Skin of body (tissue), 2 donors: Measurements from ENCODE around the gene OR13C5. TPM values are rescaled to one million over a fixed set of nuclear protein-coding genes. Genes with fewer than 3 reads are reported as not detected.
"Not testable (repeated sequence)": the region's sequence is repeated elsewhere in the genome, so short reads cannot be mapped to it uniquely, and the experiment has no call there.

Source experiments
- DNase-seq: peaks from one replicate; lab custom pipeline; 2025; lab: John Stamatoyannopoulos, UW
- total RNA-seq: library from RNA; depleted of rRNA; stranded (reverse); fragments of >200 nt; gene quantifications from one replicate; pipeline ENCODE4 v1.2.3, GENCODE V29; 2014

OR13C5 gene
- total RNA-seq: not detected

GRCh38 chr9:104599313-104599712, at the start of gene OR13C5:
TSS of gene OR13C5 (minus strand) at chr9:104599413. CDS start at chr9:104599413, 0 bp downstream.
- DNase-seq: not testable (repeated sequence)

GRCh38 chr9:104635456-104635855, 36.2 kb upstream of the OR13C5 start:
- peak; percentile 95 for DNase-seq

DNA sequence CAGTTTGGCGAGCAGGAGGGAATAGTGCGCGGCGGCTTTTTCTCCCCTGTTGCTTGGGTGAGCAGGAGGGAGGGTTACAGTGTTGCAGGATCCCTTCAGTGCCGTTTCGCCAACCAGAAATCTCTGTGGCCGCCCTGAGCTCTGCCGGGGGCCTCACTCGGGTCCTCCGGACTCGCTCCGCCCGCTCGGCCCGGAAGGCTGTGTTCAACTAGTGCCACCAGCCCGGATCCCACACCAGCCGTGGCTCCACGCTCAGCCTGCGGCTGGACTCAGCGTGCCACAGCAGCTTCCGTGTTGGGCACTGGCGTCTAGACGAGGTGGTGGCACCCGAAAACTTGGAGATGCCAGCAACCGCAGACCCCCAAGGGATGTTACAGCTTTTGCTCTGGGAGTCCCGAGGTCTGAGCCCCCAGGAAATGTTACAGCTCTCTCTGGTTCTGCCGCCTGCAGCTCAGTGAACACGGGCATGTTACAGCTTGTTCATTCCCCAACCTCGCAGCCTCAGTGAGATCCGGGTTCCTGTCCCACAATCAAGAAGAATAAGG, 34.8 kb upstream of the OR13C5 start:
- no peak for DNase-seq

DNA sequence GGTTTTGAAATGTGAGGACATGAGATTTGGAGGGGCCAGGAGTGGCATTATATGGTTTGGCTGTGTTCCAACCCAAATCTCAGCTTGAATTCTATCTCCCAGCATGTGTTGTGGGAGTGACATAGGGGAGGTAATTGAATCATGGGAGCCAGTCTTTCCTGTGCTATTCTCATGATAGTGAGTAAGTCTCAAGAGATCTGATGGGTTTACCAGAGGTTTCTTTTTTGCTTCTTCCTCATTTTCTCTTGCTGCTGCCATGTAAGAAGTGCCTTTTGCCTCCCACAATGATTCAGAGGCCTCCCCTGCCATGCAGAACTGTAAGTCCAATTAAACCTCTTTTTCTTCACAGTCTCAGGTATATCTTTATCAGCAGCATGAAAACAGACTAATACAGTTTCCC, 26.8 kb upstream of the OR13C5 start:
- not testable (repeated sequence) for DNase-seq

- DNase-seq: no peak
Observed at GRCh38 chr9:104618104-104618503, 18.9 kb upstream of the OR13C5 start, which contains the start of gene OR13C9. TSS of gene OR13C9 (minus strand) at chr9:104618204. CDS start at chr9:104618204, 0 bp downstream.

DNA sequence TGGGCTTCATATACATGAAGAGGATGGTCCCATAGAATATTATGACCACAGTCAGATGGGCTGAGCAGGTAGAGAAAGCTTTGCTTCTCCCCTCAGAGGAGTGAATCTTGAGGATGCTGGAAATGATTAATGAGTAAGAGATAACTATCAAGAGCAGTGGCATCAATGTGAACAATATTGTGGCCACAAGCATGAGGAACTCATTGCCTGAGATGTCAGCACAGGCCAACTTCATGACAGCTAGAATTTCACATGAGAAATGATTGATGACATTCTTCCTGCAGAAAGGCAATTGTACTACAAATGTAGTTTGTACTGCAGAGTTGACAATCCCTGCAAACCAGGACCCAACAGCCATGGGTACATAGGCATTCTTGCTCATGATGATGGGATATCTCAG, 18.2 kb upstream of the OR13C5 start:
- no peak for DNase-seq

DNA sequence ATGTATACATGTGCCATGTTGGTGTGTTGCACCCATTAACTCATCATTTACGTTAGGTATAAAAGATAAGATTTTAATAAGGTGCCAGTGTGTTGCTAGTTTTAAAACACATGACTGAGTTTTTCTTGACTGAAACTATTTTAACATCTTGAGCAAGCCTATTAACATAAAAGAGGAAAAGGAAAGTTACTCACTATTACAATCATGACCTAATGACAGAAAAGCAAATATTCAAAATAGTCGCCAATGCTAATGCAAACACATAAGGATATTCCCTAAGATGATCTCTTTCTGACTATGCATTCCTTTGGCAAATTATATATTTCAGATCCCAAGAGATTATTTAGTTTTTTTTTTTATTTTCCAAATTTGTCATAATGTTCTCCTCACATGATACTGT, 12.0 kb upstream of the OR13C5 start:
- DNase-seq: no peak

DNA sequence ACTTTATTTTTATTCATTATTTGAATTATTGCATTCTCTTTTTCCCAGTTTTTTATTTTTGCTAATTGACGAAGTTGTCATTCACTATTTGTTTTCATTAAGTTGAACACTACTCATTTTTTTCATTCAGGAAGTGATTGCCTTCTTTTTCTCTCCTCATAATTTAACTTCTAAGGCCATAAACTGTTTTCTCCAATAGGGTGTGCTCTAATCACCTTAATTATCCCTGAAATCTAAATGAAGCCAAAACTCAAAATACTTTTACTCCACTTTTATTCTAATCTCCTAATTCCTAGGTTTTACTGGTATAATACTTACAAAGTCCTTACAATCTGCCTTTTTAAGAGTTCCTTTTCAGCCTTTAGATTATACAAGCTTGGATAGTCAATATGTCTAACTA, 9.1 kb upstream of the OR13C5 start:
- DNase-seq: no peak

- DNase-seq: no peak
Observed at GRCh38 chr9:104606152-104606551, 6.9 kb upstream of the OR13C5 start.

GRCh38 chr9:104605527-104605926, 6.3 kb upstream of the OR13C5 start, which contains the start of gene OR13C2:
TSS of gene OR13C2 (minus strand) at chr9:104605627. CDS start at chr9:104605627, 0 bp downstream.
- not testable (repeated sequence) for DNase-seq

GRCh38 chr9:104604801-104605200, 5.6 kb upstream of the OR13C5 start:
- DNase-seq: no peak

DNA sequence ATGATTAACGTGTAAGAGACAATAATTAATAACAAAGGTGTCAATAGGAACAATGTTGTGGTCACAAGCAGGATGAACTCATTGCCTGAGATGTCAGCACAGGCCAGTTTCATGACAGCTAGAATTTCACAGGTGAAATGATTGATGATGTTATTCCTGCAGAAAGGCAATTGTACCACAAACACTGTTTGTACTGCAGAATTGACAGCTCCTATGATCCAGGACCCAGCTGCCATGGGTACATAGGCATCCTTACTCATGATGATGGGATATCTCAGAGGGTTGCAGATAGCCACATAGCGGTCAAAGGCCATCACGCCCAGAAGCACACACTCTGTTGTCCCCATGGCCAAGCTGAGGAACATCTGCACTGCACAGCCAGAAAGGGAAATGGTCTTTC, 464 bp downstream of the OR13C5 start:
- DNase-seq: not testable (repeated sequence)

DNA sequence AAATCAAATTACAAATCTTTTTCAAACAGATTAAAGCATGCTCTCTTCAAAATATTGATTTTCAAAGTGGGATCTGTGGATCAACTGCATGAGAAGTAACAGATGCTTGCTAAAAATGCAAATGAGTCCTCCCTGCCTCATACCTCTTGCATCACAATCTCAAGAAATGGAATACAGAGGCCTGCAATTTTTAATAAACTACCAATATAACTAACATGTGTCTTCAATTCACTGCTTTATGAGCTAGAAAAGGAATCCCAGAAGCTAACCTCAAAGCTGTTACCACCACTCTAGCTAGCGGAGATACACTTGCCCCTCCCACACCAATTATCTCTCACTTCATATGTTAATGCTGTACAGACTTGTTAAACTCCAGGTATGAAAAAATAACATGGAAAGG, 9.6 kb downstream of the OR13C5 start:
- no peak for DNase-seq

- DNase-seq: peak; percentile 85
Observed at GRCh38 chr9:104586496-104587180, 12.6 kb downstream of the OR13C5 start.

GRCh38 chr9:104580562-104580961, 18.7 kb downstream of the OR13C5 start:
- DNase-seq: no peak

DNA sequence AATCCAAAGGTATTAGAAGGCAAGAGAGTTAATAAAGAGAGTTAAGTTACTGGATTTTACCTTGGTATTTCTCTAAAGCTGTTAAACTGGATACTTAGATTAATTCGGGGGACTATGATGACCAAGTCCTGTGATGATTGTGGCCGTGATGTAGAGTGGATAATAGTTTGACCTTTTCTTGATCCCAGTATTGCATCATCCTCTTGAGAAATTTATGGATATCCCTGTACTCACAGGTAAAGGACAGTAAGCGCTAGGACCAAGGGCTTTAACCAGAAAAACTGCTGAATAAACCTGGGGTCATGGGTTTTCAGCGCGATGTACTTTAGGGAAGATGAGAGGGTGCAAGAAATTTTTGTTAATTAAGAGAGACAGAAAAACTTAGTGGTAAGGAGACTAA, 21.9 kb downstream of the OR13C5 start:
- no peak for DNase-seq

- DNase-seq: no peak
Observed at GRCh38 chr9:104575456-104575855, 23.8 kb downstream of the OR13C5 start.

DNA sequence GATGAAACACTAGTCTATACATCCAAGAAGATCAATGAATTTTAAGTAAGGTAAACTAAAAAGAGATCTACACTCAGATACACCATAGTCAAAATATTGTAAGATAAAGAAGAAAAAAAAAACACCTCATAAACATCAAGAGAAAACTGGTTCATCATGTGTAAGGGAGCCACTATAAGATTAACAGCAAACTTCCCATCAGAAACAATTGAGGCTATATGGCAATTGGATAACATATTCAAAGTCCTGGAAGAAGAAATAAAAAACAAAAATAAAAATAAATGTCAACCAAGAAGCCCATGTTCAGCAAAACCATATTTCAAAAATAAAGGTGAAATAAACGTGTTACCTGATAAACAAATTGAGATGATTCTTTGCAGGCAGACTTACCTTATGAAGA, 26.6 kb downstream of the OR13C5 start:
- DNase-seq: no peak

GRCh38 chr9:104568868-104569267, 30.3 kb downstream of the OR13C5 start, which contains the start of gene OR13C8:
TSS of gene OR13C8 (plus strand) at chr9:104569168. CDS start at chr9:104569168, 0 bp downstream.
- DNase-seq: no peak

DNA sequence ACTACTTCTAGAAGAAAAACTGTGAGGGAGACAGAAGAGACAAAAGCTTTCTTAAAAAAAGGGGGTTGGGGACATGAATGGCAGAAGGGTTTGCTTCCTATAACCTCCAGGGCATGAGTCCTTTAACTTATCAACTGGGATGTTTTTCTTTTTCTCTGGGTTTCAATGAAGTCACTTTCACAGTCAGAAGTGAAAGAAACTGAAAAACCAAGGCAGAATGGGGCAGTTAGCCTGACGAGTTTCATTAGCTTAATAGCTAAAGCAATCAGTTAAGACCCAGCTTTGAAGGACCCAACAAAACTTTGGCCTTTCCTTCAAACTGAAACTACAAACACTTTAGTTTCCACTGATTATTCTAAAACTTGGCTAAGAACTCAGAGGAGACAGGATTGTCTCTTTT, 34.9 kb downstream of the OR13C5 start:
- no peak for DNase-seq

DNA sequence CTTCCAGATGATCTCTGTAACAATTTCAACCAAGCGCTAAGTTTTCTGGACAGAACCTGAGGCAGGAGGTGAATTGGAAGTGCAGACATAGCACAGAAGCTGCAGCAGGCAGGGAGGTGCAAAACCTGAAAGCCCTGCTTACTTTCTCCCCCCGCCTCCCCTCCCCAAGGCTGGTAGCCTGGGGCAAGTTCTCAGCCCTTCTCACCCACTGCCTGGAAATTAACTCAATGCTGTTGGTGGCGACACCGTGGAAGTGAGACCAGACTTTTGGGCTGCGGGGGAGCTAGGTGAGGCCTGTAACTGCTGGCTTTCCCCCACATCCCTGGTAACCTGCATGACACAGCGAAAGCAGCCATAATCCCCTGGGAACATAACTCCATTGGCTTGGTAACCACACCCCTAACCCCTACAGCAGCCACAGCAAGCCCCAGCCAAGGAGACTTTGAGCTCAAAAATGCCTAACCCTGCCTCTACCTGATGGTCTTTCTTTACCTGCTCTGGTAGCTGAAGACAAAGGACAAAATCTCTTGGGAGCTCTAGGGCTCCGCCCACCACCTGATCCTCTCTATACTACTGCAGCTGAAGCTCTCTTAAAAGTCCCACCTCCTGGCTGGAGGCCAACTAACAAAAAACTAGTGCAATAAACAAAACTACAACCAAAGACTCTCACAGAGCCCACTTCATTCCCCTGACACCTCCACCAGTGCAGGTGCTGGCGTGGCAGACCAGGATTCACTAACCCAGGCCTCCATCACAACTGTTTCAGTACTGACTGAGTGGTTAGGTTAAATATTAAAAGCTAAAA, 42.2 kb downstream of the OR13C5 start:
- no peak for DNase-seq

GRCh38 chr9:104555521-104555920, 43.7 kb downstream of the OR13C5 start:
- DNase-seq: no peak
